ENCODE results near the gene ZNF184. TPM values are rescaled to one million over a fixed set of nuclear protein-coding genes. Genes with fewer than 3 reads are reported as not detected.

The ZNF184 gene
- polyA plus RNA-seq = 0.22 and 5.2 TPM in 2 replicates

DNA sequence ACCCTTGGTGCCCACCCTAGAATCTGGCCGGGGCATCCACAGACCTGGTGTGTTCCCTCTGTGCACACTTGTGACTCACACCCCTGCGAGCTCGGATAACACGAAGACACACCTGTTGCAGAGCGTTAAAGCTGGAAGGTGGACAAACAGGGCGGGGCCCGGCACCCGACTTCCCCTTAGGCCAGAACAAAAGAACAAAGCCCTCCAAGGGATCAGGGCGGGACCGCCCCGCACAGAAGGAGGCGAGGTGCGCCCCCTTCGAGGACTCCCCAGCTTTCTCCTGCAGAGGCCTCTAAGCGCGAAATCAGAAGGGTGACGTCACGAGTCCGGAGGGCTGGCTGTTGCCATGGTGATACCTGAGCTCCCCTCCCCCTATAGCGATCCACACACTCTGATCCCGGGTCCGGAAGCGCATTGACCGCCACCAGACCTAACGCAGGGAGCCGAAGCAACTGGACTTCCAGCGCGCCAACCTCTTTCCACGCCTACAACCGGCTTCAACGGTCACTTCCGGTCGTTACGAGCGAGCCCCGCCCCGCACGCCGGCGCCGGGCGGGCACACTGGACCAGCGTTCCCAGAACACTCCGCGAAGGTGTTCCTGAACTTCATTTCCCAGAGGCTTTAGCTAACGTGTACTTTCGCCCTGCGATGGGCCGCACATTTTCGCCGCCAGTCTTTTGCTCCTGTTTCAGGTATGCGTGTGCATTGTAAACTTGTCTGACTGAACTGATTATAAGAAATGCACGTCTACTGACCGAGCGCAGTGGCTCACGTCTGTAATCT lies at the start of gene ZNF184:
Gene ZNF184 (minus strand): TSS at position 489 of the 784 bp plus-strand sequence. CDS start 811 bp downstream, outside the sequence.

Other genes with a start within 250 kb of the ZNF184 start
- 3.6 and 6.3 TPM in 2 replicates for gene PRSS16, start 225.4 kb downstream of the ZNF184 start, polyA plus RNA-seq
- gene POM121L2, start 160.8 kb downstream of the ZNF184 start, polyA plus RNA-seq = not detected in 2 replicates
- 1.9 and 2.1 TPM in 2 replicates for gene ZNF391, start 84.3 kb downstream of the ZNF184 start, polyA plus RNA-seq